Coronary artery (tissue), 2 donors: ENCODE data around the gene PCNX2.

Experiments
- DNase-seq: peaks from one replicate; pipeline ENCODE4 v3.0.0-alpha.2; 2017; ENCODE audit warnings: low spot score
- H3K27ac ChIP-seq, 2 donors: fragments of 200-600 bp; sonication (generic); one replicate each; pipeline ENCODE4 v1.5.1; 2016 to 2019
- H3K4me3 ChIP-seq: fragments of 200-600 bp; sonication (generic); 2 replicates; pipeline ENCODE4 v1.5.1; 2016; ENCODE audit warnings: mild to moderate bottlenecking, moderate library complexity
- CTCF ChIP-seq: fragments of 200-600 bp; sonication (generic); IDR thresholded peaks from one replicate; pipeline ENCODE4 v1.5.1; 2019; ENCODE audit warnings: antibody characterized with exemption

The PCNX2 gene

GRCh38 chr1:232993555-232993954, 302.0 kb downstream of the PCNX2 start:
- no peak for DNase-seq
- no peak for TF ChIP-seq CTCF

GRCh38 chr1:232992227-232992626, 303.3 kb downstream of the PCNX2 start:
- Histone ChIP-seq H3K27ac (no peak overlapping the region), H3K4me3 (no peak overlapping the region)
- no peak for DNase-seq
- no peak for TF ChIP-seq CTCF

More at GRCh38 chr1:232993555-232993954, 302.0 kb downstream of the PCNX2 start:
- no peak overlapping the region for H3K27ac ChIP-seq
- no peak overlapping the region for H3K4me3 ChIP-seq

GRCh38 chr1:232991238-232991637, 304.3 kb downstream of the PCNX2 start:
- DNase-seq: no peak
- TF ChIP-seq CTCF: no peak
- no peak overlapping the region for H3K27ac ChIP-seq

GRCh38 chr1:232990176-232991128, 305.1 kb downstream of the PCNX2 start:
- no peak for DNase-seq
- no peak for TF ChIP-seq CTCF
- Histone ChIP-seq H3K4me3 (no peak overlapping the region), H3K27ac (no peak overlapping the region)

More at GRCh38 chr1:232991238-232991637, 304.3 kb downstream of the PCNX2 start:
- H3K4me3 ChIP-seq: no peak overlapping the region

- Histone ChIP-seq H3K4me3 (no peak overlapping the region), H3K27ac (no peak overlapping the region)
- DNase-seq: peak; percentile 67
- TF ChIP-seq CTCF: no peak
Observed at GRCh38 chr1:232988572-232989040, 306.9 kb downstream of the PCNX2 start.

- TF ChIP-seq CTCF: no peak
Observed at GRCh38 chr1:232987774-232988140, 307.8 kb downstream of the PCNX2 start.

More at GRCh38 chr1:232987774-232988140, 307.8 kb downstream of the PCNX2 start:
- Histone ChIP-seq H3K4me3 (no peak overlapping the region), H3K27ac (no peak overlapping the region)
- no peak for DNase-seq
